Measurements from ENCODE around the gene WASHC4.
A peak's percentile ranks its signal among the peaks of the same experiment; 100 is the strongest.

WASHC4 gene

DNA sequence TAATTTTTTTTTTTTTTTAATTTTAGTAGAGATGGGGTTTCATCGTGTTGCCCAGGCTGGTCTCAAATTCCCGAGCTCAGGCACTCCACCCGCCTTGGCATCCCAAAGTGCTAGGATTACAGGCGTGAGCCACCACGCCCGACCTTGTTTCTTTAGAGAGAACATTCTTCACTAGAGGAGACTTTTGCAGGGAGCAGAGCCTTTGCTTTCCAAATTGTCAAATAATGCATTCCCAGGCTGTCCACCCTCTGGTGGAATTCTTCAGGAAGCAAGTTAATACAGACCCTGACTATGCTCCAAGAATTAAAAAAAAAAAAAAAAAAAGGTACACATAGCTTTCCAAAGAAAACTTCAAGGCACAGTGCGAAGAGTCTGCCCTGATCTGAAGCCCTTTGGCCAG, 30.1 kb upstream of the WASHC4 start:
- CTCF ChIA-PET = no interaction called here
- no peak overlapping the region for H3K4me3 ChIP-seq (ENCODE audit: low read depth, low read length)
- POLR2A ChIA-PET = interaction anchor here (1.2 kb wide), 1 partner anchor 30 kb away, joined by 4 read pairs; the partner anchor contains the start of gene WASHC4
- TF ChIP-seq, protein P1, sequence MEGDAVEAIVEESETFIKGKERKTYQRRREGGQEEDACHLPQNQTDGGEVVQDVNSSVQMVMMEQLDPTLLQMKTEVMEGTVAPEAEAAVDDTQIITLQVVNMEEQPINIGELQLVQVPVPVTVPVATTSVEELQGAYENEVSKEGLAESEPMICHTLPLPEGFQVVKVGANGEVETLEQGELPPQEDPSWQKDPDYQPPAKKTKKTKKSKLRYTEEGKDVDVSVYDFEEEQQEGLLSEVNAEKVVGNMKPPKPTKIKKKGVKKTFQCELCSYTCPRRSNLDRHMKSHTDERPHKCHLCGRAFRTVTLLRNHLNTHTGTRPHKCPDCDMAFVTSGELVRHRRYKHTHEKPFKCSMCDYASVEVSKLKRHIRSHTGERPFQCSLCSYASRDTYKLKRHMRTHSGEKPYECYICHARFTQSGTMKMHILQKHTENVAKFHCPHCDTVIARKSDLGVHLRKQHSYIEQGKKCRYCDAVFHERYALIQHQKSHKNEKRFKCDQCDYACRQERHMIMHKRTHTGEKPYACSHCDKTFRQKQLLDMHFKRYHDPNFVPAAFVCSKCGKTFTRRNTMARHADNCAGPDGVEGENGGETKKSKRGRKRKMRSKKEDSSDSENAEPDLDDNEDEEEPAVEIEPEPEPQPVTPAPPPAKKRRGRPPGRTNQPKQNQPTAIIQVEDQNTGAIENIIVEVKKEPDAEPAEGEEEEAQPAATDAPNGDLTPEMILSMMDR (IDR thresholded peaks at IDR 0.05; ENCODE audit: insufficient read depth, low read length, missing control alignments) = no peak
- DNase-seq (ENCODE audit: low read depth, low spot score) = no peak

DNA sequence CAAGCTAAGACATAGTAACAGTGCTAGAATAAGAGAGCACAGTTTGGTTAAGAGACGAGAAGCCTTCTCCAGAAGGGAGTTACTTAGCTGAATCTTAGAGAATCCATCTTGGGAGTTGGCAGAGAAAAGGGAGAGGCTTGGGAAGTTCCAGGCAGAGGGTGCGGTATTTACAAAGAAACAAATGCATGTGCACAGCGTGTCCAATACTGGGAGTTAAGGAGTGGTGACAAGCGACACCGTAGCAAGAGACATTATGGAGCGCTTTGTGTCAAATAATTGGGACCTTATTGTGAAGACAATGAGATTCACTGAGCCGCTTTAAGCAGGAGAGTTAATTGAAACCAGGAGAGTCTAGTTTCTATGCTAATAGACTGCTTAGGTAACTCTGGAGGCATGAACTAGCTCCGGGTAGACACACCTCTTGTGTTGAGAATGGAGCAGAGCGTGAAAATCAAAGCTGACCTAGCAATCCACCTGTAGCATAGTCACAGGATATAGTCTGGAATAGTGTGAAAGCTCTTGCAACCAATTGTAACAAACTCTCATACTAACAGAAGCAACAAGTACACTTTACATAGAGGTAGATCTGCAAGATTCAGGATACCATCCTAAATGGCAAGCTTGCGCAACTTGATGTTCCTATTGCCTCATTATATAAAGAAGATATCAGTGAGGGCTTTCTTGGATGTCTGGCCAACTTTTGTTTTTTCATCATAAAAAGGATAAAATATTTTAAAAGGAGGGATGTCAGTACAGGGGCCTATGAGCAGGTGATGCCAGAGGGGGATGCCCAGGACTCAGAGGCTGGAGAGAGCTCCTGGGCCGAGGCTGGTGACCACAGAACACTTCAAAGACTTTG, 28.6 kb upstream of the WASHC4 start:
- TF ChIP-seq, protein P1 (IDR thresholded peaks at IDR 0.05; ENCODE audit: insufficient read depth, low read length, missing control alignments) = no peak
- POLR2A ChIA-PET = no interaction called here
- H3K4me3 ChIP-seq (ENCODE audit: low read depth, low read length) = no peak overlapping the region
- DNase-seq (ENCODE audit: low read depth, low spot score) = no peak
- CTCF ChIA-PET = no interaction called here

DNA sequence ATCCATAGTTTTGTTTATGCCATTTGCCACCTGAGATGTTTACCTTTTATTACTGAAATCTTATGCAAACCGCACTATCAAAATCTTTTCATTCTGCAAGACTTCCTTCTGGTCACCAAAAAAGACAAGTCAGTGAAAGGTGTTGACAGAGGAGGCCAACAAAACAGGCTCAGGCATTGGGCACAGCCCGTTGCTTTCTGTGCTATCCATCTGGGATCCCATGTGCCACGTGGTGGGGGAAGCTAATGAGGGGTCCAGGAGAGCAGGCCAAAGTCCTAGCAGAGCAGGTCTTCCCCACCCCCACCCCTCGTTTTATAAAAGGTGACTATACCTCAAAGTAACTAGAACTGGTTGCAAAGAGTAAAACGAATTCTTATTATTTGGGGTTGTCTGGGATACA, 24.5 kb upstream of the WASHC4 start:
- peak overlapping the region; percentile 97 for H3K4me3 ChIP-seq (ENCODE audit: low read depth, low read length)
- ChIA-PET CTCF (interaction anchor here (0.7 to 2.4 kb wide), 5 partner anchors 10 to 701 kb away, joined by 3 to 9 read pairs (median 3); no protein-coding TSS in a partner anchor), POLR2A (interaction anchor here (0.9 to 2.1 kb wide), 7 partner anchors 8 to 34 kb away, joined by 3 to 14 read pairs (median 4); partner anchors contain the start of gene WASHC4)
- TF ChIP-seq, protein P1 (IDR thresholded peaks at IDR 0.05; ENCODE audit: insufficient read depth, low read length, missing control alignments) = no peak
- no peak for DNase-seq (ENCODE audit: low read depth, low spot score)

DNA sequence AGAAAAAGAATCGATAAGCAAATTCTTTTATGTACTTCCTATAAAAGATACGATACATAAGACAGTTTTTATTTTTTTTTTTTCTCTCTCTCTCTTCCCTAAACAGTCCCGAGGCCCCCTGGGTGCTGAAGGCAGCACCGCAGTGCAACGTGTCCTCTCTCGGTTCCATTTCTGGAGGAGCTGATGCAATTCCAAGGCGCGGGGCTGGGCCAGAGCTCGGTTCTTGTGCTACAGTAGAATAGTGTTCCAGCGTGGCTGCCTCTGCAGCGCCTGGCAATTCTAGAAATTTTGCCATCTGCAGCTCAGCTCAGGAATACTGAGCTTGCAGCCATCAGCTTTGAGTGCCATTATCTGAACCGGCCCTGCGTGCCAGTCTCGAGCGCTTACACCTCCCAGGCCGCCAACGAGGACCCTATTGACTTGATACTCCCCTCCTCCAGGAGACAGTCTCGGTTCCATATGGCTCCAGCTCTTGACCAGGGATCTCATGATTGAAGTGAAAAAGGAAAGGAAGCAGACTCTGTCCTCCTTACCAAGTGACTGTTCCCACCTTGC, 23.9 kb upstream of the WASHC4 start:
- no peak for DNase-seq (ENCODE audit: low read depth, low spot score)
- ChIA-PET POLR2A (interaction anchor here (0.9 to 2.1 kb wide), 7 partner anchors 9 to 35 kb away, joined by 3 to 14 read pairs (median 4); partner anchors contain the start of gene WASHC4), CTCF (interaction anchor here (0.7 to 2.4 kb wide), 4 partner anchors 9 to 702 kb away, joined by 3 to 9 read pairs (median 4); no protein-coding TSS in a partner anchor)
- TF ChIP-seq, protein P1 (IDR thresholded peaks at IDR 0.05; ENCODE audit: insufficient read depth, low read length, missing control alignments) = no peak
- H3K4me3 ChIP-seq (ENCODE audit: low read depth, low read length) = peak overlapping the region; percentile 97

DNA sequence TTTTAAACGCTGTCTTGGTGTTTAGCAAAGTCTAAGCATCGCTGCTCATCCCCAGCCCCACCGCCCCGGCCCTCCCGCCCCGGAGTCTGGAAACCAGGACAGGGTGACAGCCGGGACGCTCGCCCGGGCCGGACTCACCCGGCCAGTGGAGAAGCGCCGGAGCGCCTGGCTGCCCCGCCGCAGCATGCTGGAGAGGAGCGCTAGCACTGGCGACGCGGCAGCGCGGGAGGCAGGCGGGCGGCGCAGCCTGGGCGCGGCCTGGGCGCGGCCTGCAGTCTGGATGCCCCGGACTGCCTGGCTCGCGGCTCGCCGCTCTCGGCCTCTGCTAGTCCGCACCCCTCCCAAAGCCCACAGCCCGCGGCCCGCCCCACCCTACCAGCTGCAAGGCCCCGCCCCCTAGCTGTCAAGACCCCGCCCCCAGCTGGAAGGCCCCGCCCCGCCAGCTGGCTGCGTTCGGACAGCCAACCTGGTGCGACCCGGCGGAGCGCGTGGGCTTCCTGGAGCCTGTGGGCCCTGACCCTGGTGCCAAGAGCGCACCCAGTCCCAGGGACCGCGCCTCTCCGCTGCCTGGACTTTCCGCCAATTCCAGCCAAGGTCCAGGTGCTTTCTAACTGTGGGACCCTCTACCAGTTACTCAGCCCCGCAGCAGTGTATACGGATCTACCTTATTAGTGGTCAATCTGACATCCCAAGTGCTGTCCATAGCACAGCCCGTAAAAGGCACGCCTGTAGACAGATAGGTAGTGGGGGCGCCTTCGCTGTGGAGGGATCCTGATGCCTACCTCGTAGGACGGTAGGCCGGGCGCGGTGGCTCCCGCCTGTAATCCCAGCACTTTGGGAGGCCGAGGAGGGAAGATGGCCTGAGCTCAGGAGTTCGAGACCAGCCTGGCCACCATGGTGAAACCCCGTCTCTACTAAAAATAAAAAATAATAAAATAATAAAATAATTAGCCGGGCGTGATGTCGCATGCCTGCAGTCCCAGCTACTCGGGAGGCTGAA, 23.0 kb upstream of the WASHC4 start, which contains the start of gene ALDH1L2:
Gene ALDH1L2 (minus strand): TSS at position 208 of the 1,000 bp plus-strand sequence. CDS start 22 bp downstream, at position 186.
- TF ChIP-seq, protein P1 (IDR thresholded peaks at IDR 0.05; ENCODE audit: insufficient read depth, low read length, missing control alignments) = no peak
- no peak for DNase-seq (ENCODE audit: low read depth, low spot score)
- ChIA-PET CTCF (interaction anchor here (0.7 to 1.9 kb wide), 3 partner anchors 8 to 28 kb away, joined by 3 to 7 read pairs (median 4); no protein-coding TSS in a partner anchor), POLR2A (interaction anchor here (0.6 to 2.1 kb wide), 7 partner anchors 11 to 170 kb away, joined by 3 to 14 read pairs (median 3); partner anchors contain the start of gene WASHC4)
- peak within 1 kb of the TSS; percentile 97 for H3K4me3 ChIP-seq (ENCODE audit: low read depth, low read length)
